Femur (tissue), 1 donor: Measurements from ENCODE around the gene RAET1L.
A peak's percentile ranks its signal among the peaks of the same experiment; 100 is the strongest.
"Not testable (repeated sequence)": the region's sequence is repeated elsewhere in the genome, so short reads cannot be mapped to it uniquely, and the experiment has no call there.

Experiments
- DNase-seq: peaks from one replicate; pipeline ENCODE4 v3.0.0-alpha.2; 2017

RAET1L gene

GRCh38 chr6:149990212-149990660 lies 35.1 kb downstream of the RAET1L start:
- DNase-seq, result no peak

- DNase-seq, result no peak
These were observed 36.6 kb downstream of the RAET1L start for GRCh38 chr6:149988550-149989346.

- no peak for DNase-seq
These were observed 37.7 kb downstream of the RAET1L start for GRCh38 chr6:149987602-149988107.

- DNase-seq, result no peak
These were observed 39.8 kb downstream of the RAET1L start for GRCh38 chr6:149985481-149985937.

GRCh38 chr6:149984773-149985172 lies 40.6 kb downstream of the RAET1L start:
- DNase-seq, result no peak

GRCh38 chr6:149983145-149983544 lies 42.2 kb downstream of the RAET1L start:
- no peak for DNase-seq

- no peak for DNase-seq
These were observed 46.0 kb downstream of the RAET1L start for GRCh38 chr6:149979293-149979692.

GRCh38 chr6:149978610-149979009 lies 46.7 kb downstream of the RAET1L start:
- no peak for DNase-seq

GRCh38 chr6:149977221-149977620 lies 48.1 kb downstream of the RAET1L start:
- no peak for DNase-seq

- DNase-seq, result no peak
These were observed 49.9 kb downstream of the RAET1L start for GRCh38 chr6:149975400-149975799.

GRCh38 chr6:149974825-149975224 lies 50.5 kb downstream of the RAET1L start:
- DNase-seq, result no peak

- DNase-seq, result not testable (repeated sequence)
These were observed 50.9 kb downstream of the RAET1L start for GRCh38 chr6:149974394-149974793.

- peak; percentile 3 for DNase-seq
These were observed 55.7 kb downstream of the RAET1L start for GRCh38 chr6:149969635-149970034.

- DNase-seq, result not testable (repeated sequence)
These were observed 56.4 kb downstream of the RAET1L start for GRCh38 chr6:149968909-149969308.
